GOT3 (cell line): Measurements from ENCODE around the gene METTL25.
"Not testable (repeated sequence)": the region's sequence is repeated elsewhere in the genome, so short reads cannot be mapped to it uniquely, and the experiment has no call there.

Experiments
- DNase-seq: peaks from one replicate; lab custom pipeline; 2025; ENCODE audit warnings: mixed read lengths; lab: John Stamatoyannopoulos, UW

The METTL25 gene

GRCh38 chr12:82358200-82359114 is at the start of gene METTL25, which contains the start of gene CCDC59:
METTL25 (plus strand) TSS chr12:82358529; CDS start chr12:82358566, 37 bp downstream.
CCDC59 (minus strand) TSS chr12:82358387; CDS start chr12:82358376, 11 bp downstream.
- DNase-seq, result peak; percentile 88

GRCh38 chr12:82314406-82314892 is 43.9 kb upstream of the METTL25 start:
- no peak for DNase-seq

- no peak for DNase-seq
Measured at GRCh38 chr12:82319276-82319675, 39.1 kb upstream of the METTL25 start.

GRCh38 chr12:82325540-82326336 is 32.6 kb upstream of the METTL25 start:
- DNase-seq, result no peak

- DNase-seq, result no peak
Measured at GRCh38 chr12:82326905-82327503, 31.3 kb upstream of the METTL25 start.

GRCh38 chr12:82327861-82328260 is 30.5 kb upstream of the METTL25 start:
- DNase-seq, result no peak

- no peak for DNase-seq
Measured at GRCh38 chr12:82329508-82329907, 28.8 kb upstream of the METTL25 start.

- no peak for DNase-seq
Measured at GRCh38 chr12:82350161-82350560, 8.2 kb upstream of the METTL25 start.

GRCh38 chr12:82351390-82351789 is 6.9 kb upstream of the METTL25 start:
- no peak for DNase-seq

- no peak for DNase-seq
Measured at GRCh38 chr12:82357340-82357739, 989 bp upstream of the METTL25 start.

- no peak for DNase-seq
Measured at GRCh38 chr12:82357845-82358199, 507 bp upstream of the METTL25 start.

GRCh38 chr12:82359115-82359478 is 768 bp downstream of the METTL25 start:
- no peak for DNase-seq

GRCh38 chr12:82360834-82361233 is 2.5 kb downstream of the METTL25 start:
- not testable (repeated sequence) for DNase-seq

- no peak for DNase-seq
Measured at GRCh38 chr12:82361461-82361915, 3.2 kb downstream of the METTL25 start.

- DNase-seq, result no peak
Measured at GRCh38 chr12:82363990-82364389, 5.7 kb downstream of the METTL25 start.

GRCh38 chr12:82366197-82366596 is 7.9 kb downstream of the METTL25 start:
- DNase-seq, result no peak

- no peak for DNase-seq
Measured at GRCh38 chr12:82375201-82375600, 16.9 kb downstream of the METTL25 start.

GRCh38 chr12:82378997-82379396 is 20.7 kb downstream of the METTL25 start:
- DNase-seq, result no peak

GRCh38 chr12:82383930-82384552 is 25.7 kb downstream of the METTL25 start:
- no peak for DNase-seq

GRCh38 chr12:82398879-82399278 is 40.5 kb downstream of the METTL25 start:
- DNase-seq, result no peak

GRCh38 chr12:82400819-82401218 is 42.5 kb downstream of the METTL25 start:
- DNase-seq, result no peak

- no peak for DNase-seq
Measured at GRCh38 chr12:82406651-82407050, 48.3 kb downstream of the METTL25 start.
